ENCODE results near the gene SDK1. TPM values are rescaled to one million over a fixed set of nuclear protein-coding genes. Genes with fewer than 3 reads are reported as not detected.

The SDK1 gene
- total and polyA plus RNA-seq, 11 donors, result 2.2 to 5.8 (median 3.4) TPM

- H3K27me3 ChIP-seq, result no peaks in the 10 kb centered on the region
- 86 to 92% (median 92%) methylated on average over 8 to 15 of the region's 15 CpGs for WGBS, 4 donors
- ATAC-seq (no peak), DNase-seq (no peak)
- TF ChIP-seq CTCF (IDR thresholded peaks at IDR 0.05) (no peak), POLR2A (IDR thresholded peaks at IDR 0.05) (no peak)
- no peak overlapping the region for H3K27ac ChIP-seq
- no peaks in the 10 kb centered on the region for H3K4me1 ChIP-seq
- no peaks in the 10 kb centered on the region for H3K36me3 ChIP-seq
- H3K4me3 ChIP-seq, result no peak overlapping the region
- intact Hi-C loops (cut with DNase I), result no loop called here
- H3K9me3 ChIP-seq, result no peaks in the 10 kb centered on the region
These were observed 907.0 kb downstream of the SDK1 start for GRCh38 chr7:4208086-4208485.

GRCh38 chr7:4208586-4208985, 907.5 kb downstream of the SDK1 start:
- Histone ChIP-seq H3K27ac (no peak overlapping the region), H3K36me3 (no peaks in the 10 kb centered on the region), H3K4me3 (no peak overlapping the region), H3K4me1 (no peaks in the 10 kb centered on the region), H3K9me3 (no peaks in the 10 kb centered on the region), H3K27me3 (no peaks in the 10 kb centered on the region)
- ATAC-seq (no peak), DNase-seq (no peak)
- TF ChIP-seq POLR2A (IDR thresholded peaks at IDR 0.05), result no peak
- TF ChIP-seq CTCF (IDR thresholded peaks at IDR 0.05), result no peak
- WGBS, 4 donors, result 83 to 94% (median 88%) methylated on average over 10 to 13 of the region's 13 CpGs
- intact Hi-C loops (cut with DNase I), result no loop called here

GRCh38 chr7:4209126-4209525, 908.1 kb downstream of the SDK1 start:
- intact Hi-C loops (cut with DNase I), result no loop called here
- 83 to 89% (median 85%) methylated on average over 7 to 10 of the region's 10 CpGs for WGBS, 4 donors
- TF ChIP-seq POLR2A (IDR thresholded peaks at IDR 0.05) (no peak), CTCF (IDR thresholded peaks at IDR 0.05) (no peak)
- no peaks in the 10 kb centered on the region for H3K4me1 ChIP-seq
- H3K9me3 ChIP-seq, result no peaks in the 10 kb centered on the region
- no peaks in the 10 kb centered on the region for H3K36me3 ChIP-seq
- H3K4me3 ChIP-seq, result no peak overlapping the region
- no peaks in the 10 kb centered on the region for H3K27me3 ChIP-seq
- no peak for DNase-seq
- no peak overlapping the region for H3K27ac ChIP-seq
- no peak for ATAC-seq

- no peak overlapping the region for H3K27ac ChIP-seq
- ATAC-seq (peak in 1 of 4 donors; percentile 10), DNase-seq (no peak)
- H3K27me3 ChIP-seq, result no peaks in the 10 kb centered on the region
- H3K4me1 ChIP-seq, result no peaks in the 10 kb centered on the region
- H3K4me3 ChIP-seq, result no peak overlapping the region
- H3K9me3 ChIP-seq, result no peaks in the 10 kb centered on the region
- WGBS, 4 donors, result 89 to 92% (median 91%) methylated on average over 8 to 20 of the region's 20 CpGs
- no peak for TF ChIP-seq CTCF (IDR thresholded peaks at IDR 0.05)
- no peak for TF ChIP-seq POLR2A (IDR thresholded peaks at IDR 0.05)
- H3K36me3 ChIP-seq, result no peaks in the 10 kb centered on the region
- intact Hi-C loops (cut with DNase I), result no loop called here
These were observed 908.9 kb downstream of the SDK1 start for GRCh38 chr7:4209966-4210365.
